ENCODE measurements around the gene FASN. TPM values are rescaled to one million over a fixed set of nuclear protein-coding genes. Genes with fewer than 3 reads are reported as not detected.

FASN gene
- total RNA-seq, 4 donors from 2014 or later: 50.4 to 110 (median 76.5) TPM

DNA sequence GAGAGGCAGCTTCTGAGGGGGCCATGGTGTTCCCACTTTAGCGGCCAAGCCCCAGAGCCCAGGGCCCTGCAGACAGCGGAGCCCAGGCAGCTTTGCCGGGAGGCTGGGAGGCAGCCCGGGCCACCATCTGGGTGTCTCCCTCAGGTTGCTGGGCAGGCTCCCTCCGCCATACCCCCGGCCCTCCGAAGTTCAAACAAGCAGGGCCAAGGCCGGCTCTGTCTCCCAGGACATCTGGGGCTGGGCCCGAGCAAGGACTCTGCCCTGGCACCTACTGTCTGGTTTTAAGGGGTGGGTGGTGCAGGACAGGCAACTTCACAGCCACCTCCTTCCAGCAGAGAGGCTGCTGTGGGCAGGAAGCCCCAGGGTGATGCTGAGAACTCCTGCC is 35.1 kb downstream of the FASN start:
- Histone ChIP-seq H3K36me3 (peaks cover 0 to 59% (median 0%) of the 10 kb centered on the region in 3 donors), H3K27ac (no peak overlapping the region), H3K4me3 (no peak overlapping the region), H3K9me3 (no peaks in the 10 kb centered on the region), H3K27me3 (no peaks in the 10 kb centered on the region), H3K4me1 (peaks cover 0 to 26% (median 15%) of the 10 kb centered on the region in 4 donors)
- no peak for DNase-seq
- TF ChIP-seq POLR2A (IDR thresholded peaks at IDR 0.05): no peak
- TF ChIP-seq, protein P1, sequence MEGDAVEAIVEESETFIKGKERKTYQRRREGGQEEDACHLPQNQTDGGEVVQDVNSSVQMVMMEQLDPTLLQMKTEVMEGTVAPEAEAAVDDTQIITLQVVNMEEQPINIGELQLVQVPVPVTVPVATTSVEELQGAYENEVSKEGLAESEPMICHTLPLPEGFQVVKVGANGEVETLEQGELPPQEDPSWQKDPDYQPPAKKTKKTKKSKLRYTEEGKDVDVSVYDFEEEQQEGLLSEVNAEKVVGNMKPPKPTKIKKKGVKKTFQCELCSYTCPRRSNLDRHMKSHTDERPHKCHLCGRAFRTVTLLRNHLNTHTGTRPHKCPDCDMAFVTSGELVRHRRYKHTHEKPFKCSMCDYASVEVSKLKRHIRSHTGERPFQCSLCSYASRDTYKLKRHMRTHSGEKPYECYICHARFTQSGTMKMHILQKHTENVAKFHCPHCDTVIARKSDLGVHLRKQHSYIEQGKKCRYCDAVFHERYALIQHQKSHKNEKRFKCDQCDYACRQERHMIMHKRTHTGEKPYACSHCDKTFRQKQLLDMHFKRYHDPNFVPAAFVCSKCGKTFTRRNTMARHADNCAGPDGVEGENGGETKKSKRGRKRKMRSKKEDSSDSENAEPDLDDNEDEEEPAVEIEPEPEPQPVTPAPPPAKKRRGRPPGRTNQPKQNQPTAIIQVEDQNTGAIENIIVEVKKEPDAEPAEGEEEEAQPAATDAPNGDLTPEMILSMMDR (IDR thresholded peaks at IDR 0.05): no peak

DNA sequence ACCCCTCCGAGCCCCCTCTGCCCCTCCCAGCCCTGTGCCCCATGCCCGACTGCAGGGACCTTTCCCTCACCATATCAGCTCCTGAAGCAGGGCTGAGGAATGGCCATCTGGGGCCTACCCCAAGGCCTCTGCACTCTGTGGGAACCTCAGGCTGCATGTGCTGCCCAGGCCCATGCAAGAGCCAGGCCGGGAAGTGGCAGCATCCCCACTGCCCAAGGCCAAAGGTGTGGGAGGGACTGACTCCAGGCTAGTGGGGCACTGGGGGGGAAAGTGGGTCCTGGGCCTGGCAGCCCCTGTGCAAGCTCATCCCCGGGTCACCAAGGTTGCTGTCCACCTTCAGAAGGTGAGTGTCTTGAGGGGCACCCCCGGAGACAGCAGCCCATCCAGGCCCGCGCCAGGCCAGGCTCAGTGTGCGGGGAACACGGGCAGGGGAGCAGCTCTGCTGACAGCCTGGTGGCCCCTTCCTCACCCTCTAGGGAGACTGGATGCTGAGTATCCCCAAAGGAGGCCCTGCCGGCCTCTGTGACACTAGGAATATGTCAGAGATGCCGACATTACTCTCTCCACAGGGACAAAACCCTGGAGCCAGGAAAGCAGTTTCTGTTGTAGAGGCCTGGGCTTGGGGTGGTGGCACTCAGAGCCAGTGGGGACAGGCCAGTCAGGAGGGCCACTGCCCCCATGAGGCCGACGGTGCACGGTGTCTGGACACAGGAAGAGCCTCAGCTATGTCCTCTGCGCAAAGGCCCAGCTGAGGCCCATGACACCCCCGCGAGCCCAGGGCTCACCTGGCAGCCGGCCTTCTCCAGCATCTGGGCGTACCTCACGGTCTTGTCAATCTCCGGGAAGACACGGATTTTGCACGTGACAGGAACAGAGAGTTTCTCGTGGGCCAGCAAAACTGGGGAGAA is 35.7 kb downstream of the FASN start:
- no peak for DNase-seq
- no peaks in the 10 kb centered on the region for H3K9me3 ChIP-seq
- H3K4me3 ChIP-seq: no peak overlapping the region
- H3K27ac ChIP-seq: no peak overlapping the region
- H3K27me3 ChIP-seq: no peaks in the 10 kb centered on the region
- TF ChIP-seq, protein P1 (IDR thresholded peaks at IDR 0.05): no peak
- no peak for TF ChIP-seq POLR2A (IDR thresholded peaks at IDR 0.05)
- peaks cover 0 to 66% (median 0%) of the 10 kb centered on the region in 3 donors for H3K36me3 ChIP-seq
- peaks cover 0 to 26% (median 15%) of the 10 kb centered on the region in 4 donors for H3K4me1 ChIP-seq

DNA sequence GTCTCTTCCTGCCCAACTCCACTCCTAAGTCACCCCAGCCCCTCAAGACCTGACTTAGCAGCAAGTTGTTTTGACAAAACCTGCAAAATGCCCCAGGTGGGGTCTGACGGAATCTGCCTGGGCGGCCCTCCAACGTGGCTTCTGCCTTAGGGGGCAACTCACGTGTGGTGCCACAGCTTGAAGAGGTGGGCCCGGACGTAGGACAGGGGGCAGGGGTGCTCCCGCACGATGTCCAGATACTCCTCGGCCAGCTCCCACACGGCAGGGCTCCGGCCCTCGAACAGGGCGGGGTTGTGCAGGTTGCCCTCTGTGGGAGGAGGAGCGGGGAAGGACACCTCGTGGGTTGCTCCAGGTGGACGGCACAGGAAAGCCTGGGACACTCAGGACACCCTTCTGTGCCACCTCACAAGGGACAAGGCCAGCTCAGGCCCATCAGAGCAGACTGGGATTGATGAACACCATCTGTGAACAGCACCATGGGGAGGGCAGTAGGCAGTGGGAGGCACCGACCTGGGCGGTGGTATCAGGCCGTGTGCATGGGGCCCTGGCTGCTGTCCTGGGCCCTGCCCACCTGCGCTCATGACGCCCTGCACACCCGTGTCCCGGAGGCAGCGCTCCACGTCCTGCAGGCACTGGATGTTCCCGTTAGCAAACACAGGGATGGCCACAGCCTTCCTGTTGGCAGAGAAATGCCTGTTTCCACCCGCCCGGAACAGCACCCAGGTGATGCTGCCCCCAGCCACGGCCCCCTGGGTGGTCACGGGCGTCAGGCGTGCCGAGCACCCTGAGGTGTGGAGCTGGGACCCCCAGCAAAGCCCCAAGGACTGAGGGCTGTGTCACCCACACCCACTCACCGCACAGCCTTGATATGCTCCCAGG is 36.8 kb downstream of the FASN start:
- Histone ChIP-seq H3K27me3 (no peaks in the 10 kb centered on the region), H3K4me3 (no peak overlapping the region), H3K36me3 (peaks cover 0 to 76% (median 0%) of the 10 kb centered on the region in 3 donors), H3K27ac (no peak overlapping the region), H3K9me3 (no peaks in the 10 kb centered on the region), H3K4me1 (peaks cover 0 to 24% (median 15%) of the 10 kb centered on the region in 4 donors)
- DNase-seq: no peak
- TF ChIP-seq, protein P1 (IDR thresholded peaks at IDR 0.05): no peak
- no peak for TF ChIP-seq POLR2A (IDR thresholded peaks at IDR 0.05)

DNA sequence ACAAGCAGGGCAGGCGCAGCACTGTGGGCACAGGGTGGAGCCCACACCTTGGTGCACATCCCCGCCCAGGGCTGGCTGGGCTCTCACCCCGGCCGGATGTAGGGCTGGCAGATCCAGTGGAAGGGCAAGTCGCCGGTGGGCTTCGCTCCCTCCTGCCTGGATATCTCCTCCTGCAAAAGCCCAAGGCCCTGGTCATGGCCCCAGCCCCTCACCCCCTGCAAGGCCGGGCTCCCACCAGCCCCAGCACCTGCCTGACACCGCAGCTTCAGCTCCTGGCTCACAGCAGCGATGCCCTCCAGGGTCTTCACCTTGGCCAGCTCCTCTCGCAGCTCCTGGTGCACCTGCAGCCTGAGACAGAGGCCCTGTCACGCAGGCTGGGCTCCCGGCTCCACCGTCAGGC is 37.4 kb downstream of the FASN start:
- Histone ChIP-seq H3K36me3 (peaks cover 0 to 83% (median 0%) of the 10 kb centered on the region in 3 donors), H3K9me3 (no peaks in the 10 kb centered on the region), H3K27me3 (no peaks in the 10 kb centered on the region), H3K4me1 (peaks cover 0 to 20% (median 13%) of the 10 kb centered on the region in 4 donors), H3K4me3 (no peak overlapping the region), H3K27ac (no peak overlapping the region)
- TF ChIP-seq, protein P1 (IDR thresholded peaks at IDR 0.05): no peak
- no peak for TF ChIP-seq POLR2A (IDR thresholded peaks at IDR 0.05)
- DNase-seq: no peak

GRCh38 chr17:82060001-82060380 is 38.0 kb downstream of the FASN start:
- no peak for TF ChIP-seq POLR2A (IDR thresholded peaks at IDR 0.05)
- TF ChIP-seq, protein P1 (IDR thresholded peaks at IDR 0.05): no peak
- no peak for DNase-seq
- H3K36me3 ChIP-seq: peaks cover 0 to 89% (median 0%) of the 10 kb centered on the region in 3 donors

More at GRCh38 chr17:82060001-82060380, 38.0 kb downstream of the FASN start:
- Histone ChIP-seq H3K4me1 (peaks cover 0 to 17% (median 11%) of the 10 kb centered on the region in 4 donors), H3K27ac (no peak overlapping the region), H3K9me3 (no peaks in the 10 kb centered on the region), H3K27me3 (no peaks in the 10 kb centered on the region), H3K4me3 (no peak overlapping the region)

Measured in Peyer's patch (tissue), 4 donors.